HuH-7.5 (cell line): ENCODE data around the gene PRSS22.
"Not testable (repeated sequence)": the region's sequence is repeated elsewhere in the genome, so short reads cannot be mapped to it uniquely, and the experiment has no call there.

Experiments used
- DNase-seq: peaks from one replicate; pipeline ENCODE4 v3.0.0; 2011; ENCODE audit warnings: low spot score

Gene PRSS22

GRCh38 chr16:2857451-2858244 lies at the start of gene PRSS22:
PRSS22 (minus strand) TSS chr16:2858170; CDS start chr16:2858104, 66 bp downstream.
- no peak for DNase-seq

GRCh38 chr16:2907084-2907753 lies 49.2 kb upstream of the PRSS22 start:
- DNase-seq = not testable (repeated sequence)

- no peak for DNase-seq
These were observed 48.0 kb upstream of the PRSS22 start for GRCh38 chr16:2905988-2906387.

GRCh38 chr16:2905241-2905987 lies 47.4 kb upstream of the PRSS22 start:
- peak; percentile 92 for DNase-seq

- DNase-seq = no peak
These were observed 46.9 kb upstream of the PRSS22 start for GRCh38 chr16:2904922-2905240.

GRCh38 chr16:2904100-2904921 lies 46.3 kb upstream of the PRSS22 start:
- peak; percentile 76 for DNase-seq

- no peak for DNase-seq
These were observed 44.6 kb upstream of the PRSS22 start for GRCh38 chr16:2902337-2903130.

GRCh38 chr16:2900526-2901075 lies 42.6 kb upstream of the PRSS22 start:
- DNase-seq = no peak

- DNase-seq = no peak
These were observed 41.6 kb upstream of the PRSS22 start for GRCh38 chr16:2899564-2900072.

- peak; percentile 80 for DNase-seq
These were observed 41.0 kb upstream of the PRSS22 start for GRCh38 chr16:2898831-2899563.

- DNase-seq = no peak
These were observed 39.1 kb upstream of the PRSS22 start for GRCh38 chr16:2897110-2897509.

- DNase-seq = no peak
These were observed 38.6 kb upstream of the PRSS22 start for GRCh38 chr16:2896480-2897010.

- DNase-seq = no peak
These were observed 37.8 kb upstream of the PRSS22 start for GRCh38 chr16:2895813-2896212.

- DNase-seq = no peak
These were observed 36.3 kb upstream of the PRSS22 start for GRCh38 chr16:2894231-2894630.

- no peak for DNase-seq
These were observed 26.1 kb upstream of the PRSS22 start for GRCh38 chr16:2884041-2884451.

GRCh38 chr16:2883458-2883908 lies 25.5 kb upstream of the PRSS22 start:
- DNase-seq = no peak

GRCh38 chr16:2882650-2883457 lies 24.9 kb upstream of the PRSS22 start, which contains the start of gene FLYWCH2:
FLYWCH2 (plus strand) TSS chr16:2883215; CDS start chr16:2896450, 13,235 bp downstream.
- peak; percentile 89 for DNase-seq
